Neutrophil (primary cell): Measurements from ENCODE around the gene TM9SF2.
"Not testable (repeated sequence)": the region's sequence is repeated elsewhere in the genome, so short reads cannot be mapped to it uniquely, and the experiment has no call there.

Experiments
- H3K27ac ChIP-seq: fragments of 200-600 bp; sonication (generic); 2 replicates; pipeline ENCODE4 v1.5.1; 2016; ENCODE audit warnings: mild to moderate bottlenecking, moderate library complexity
- H3K27me3 ChIP-seq: fragments of 200-600 bp; sonication (generic); 2 replicates; pipeline ENCODE4 v1.6.0; 2016; ENCODE audit warnings: mild to moderate bottlenecking
- H3K36me3 ChIP-seq: fragments of 200-600 bp; sonication (generic); 2 replicates; pipeline ENCODE4 v1.5.1; 2017
- H3K4me1 ChIP-seq, 2 experiments: fragments of 200-600 bp in 1 of 2; sonication (generic) in 1 of 2; 1 replicate in 1 of 2; 2 replicates in 1 of 2; pipeline versions ENCODE4 v1.5.1 to v1.6.1; 2013 to 2016; ENCODE audit warnings: low read depth in 1 of 2, low read length in 1 of 2, mild to moderate bottlenecking in 1 of 2, moderate library complexity in 1 of 2; ENCODE audit not compliant: control insufficient read depth in 1 of 2, insufficient read depth in 1 of 2
- H3K4me3 ChIP-seq, 2 experiments: fragments of 200-600 bp in 1 of 2; sonication (generic) in 1 of 2; 1 replicate in 1 of 2; 2 replicates in 1 of 2; pipeline ENCODE4 v1.5.1; 2013 to 2016; ENCODE audit warnings: low read depth in 1 of 2, low read length in 1 of 2, mild to moderate bottlenecking in 1 of 2, moderate library complexity in 1 of 2
- H3K9me3 ChIP-seq: fragments of 200-600 bp; sonication (generic); 2 replicates; pipeline ENCODE4 v1.5.1; 2016
- TF ChIP-seq, protein P1 (sequence below): fragments of 200-600 bp; sonication (generic); IDR thresholded peaks from 2 replicates; pipeline ENCODE4 v1.5.1; 2016; ENCODE audit warnings: antibody characterized with exemption

The TM9SF2 gene

DNA sequence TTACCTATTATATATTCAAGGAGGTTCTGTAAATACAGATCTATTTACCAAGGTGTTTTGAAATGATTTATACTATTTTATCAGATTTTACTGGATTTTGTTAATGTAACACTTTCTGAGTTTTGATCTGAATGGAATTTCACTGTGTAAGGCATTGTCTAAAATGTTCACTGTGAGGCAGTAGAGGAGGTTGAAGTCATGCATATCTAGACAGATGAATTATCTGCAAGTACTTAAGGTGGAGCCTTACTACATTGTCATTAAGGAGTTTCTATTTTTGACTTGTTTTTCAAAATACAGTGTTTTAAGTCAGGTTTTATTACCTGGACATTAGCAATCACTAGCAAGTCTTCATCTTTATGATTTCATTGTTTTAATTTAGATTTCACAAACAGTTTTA is 62.1 kb downstream of the TM9SF2 start:
- Histone ChIP-seq H3K27ac (no peak overlapping the region), H3K4me3 (no peak overlapping the region), H3K4me1 (no peaks in the 10 kb centered on the region), H3K9me3 (no peaks in the 10 kb centered on the region), H3K36me3 (peaks cover 78% of the 10 kb centered on the region), H3K27me3 (no peaks in the 10 kb centered on the region)
- TF ChIP-seq, protein P1, sequence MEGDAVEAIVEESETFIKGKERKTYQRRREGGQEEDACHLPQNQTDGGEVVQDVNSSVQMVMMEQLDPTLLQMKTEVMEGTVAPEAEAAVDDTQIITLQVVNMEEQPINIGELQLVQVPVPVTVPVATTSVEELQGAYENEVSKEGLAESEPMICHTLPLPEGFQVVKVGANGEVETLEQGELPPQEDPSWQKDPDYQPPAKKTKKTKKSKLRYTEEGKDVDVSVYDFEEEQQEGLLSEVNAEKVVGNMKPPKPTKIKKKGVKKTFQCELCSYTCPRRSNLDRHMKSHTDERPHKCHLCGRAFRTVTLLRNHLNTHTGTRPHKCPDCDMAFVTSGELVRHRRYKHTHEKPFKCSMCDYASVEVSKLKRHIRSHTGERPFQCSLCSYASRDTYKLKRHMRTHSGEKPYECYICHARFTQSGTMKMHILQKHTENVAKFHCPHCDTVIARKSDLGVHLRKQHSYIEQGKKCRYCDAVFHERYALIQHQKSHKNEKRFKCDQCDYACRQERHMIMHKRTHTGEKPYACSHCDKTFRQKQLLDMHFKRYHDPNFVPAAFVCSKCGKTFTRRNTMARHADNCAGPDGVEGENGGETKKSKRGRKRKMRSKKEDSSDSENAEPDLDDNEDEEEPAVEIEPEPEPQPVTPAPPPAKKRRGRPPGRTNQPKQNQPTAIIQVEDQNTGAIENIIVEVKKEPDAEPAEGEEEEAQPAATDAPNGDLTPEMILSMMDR, result no peak

DNA sequence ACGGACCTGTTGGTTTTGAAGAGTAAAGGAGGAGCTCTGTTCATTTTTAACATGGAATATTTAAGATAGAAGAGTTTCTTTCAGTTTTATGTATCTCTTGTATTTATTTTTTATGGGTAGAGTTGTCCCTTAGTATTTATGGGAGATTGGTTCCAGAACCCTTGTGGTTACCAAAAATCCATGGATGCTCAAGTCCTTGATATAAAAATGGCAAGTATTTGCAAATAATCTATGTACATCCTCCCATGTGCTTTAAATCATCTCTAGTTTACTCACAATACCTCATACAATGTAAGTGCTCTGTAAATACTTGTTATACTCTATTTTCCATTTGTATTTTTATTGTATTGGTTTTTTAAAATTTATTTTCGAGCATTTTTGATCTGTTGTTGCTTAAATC is 63.1 kb downstream of the TM9SF2 start:
- TF ChIP-seq, protein P1, result no peak
- Histone ChIP-seq H3K4me1 (no peaks in the 10 kb centered on the region), H3K27me3 (no peaks in the 10 kb centered on the region), H3K27ac (no peak overlapping the region), H3K36me3 (peaks cover 69% of the 10 kb centered on the region), H3K4me3 (no peak overlapping the region), H3K9me3 (no peaks in the 10 kb centered on the region)

DNA sequence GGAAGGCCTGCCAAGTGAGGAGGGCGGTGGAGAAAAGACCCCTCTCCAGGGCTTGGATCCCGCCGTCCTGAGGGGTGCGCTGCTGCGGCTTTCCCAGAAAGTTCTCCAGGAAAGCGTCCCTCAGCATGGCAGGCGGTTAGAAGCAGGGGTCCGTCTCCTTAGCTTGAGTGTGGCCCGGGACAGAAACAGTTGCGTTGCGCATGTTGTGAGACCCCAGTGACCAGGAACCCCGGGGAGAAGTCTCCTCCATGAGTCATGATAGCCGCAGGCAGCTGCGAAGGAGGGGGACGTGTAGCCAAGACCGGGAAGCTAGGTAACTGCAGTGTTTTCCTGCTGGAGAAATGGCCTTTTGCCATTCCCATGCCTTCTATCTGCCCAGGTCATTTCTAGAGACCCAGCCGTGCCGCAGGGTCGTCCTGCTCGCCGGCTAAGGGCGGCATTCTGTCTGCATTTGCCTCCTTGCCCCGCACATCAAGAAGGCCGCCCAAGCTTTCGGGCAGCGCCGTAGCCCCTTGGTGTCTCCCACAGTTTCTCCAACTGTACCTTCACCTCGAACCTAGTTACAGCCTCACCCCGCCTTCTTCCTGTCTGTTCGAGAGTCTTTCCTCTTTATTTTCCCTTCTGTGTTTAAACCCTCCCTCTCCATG is 64.3 kb downstream of the TM9SF2 start:
- Histone ChIP-seq H3K27ac (no peak overlapping the region), H3K4me1 (no peaks in the 10 kb centered on the region), H3K36me3 (peaks cover 57% of the 10 kb centered on the region), H3K9me3 (no peaks in the 10 kb centered on the region), H3K27me3 (no peaks in the 10 kb centered on the region), H3K4me3 (no peak overlapping the region)
- TF ChIP-seq, protein P1, result no peak

DNA sequence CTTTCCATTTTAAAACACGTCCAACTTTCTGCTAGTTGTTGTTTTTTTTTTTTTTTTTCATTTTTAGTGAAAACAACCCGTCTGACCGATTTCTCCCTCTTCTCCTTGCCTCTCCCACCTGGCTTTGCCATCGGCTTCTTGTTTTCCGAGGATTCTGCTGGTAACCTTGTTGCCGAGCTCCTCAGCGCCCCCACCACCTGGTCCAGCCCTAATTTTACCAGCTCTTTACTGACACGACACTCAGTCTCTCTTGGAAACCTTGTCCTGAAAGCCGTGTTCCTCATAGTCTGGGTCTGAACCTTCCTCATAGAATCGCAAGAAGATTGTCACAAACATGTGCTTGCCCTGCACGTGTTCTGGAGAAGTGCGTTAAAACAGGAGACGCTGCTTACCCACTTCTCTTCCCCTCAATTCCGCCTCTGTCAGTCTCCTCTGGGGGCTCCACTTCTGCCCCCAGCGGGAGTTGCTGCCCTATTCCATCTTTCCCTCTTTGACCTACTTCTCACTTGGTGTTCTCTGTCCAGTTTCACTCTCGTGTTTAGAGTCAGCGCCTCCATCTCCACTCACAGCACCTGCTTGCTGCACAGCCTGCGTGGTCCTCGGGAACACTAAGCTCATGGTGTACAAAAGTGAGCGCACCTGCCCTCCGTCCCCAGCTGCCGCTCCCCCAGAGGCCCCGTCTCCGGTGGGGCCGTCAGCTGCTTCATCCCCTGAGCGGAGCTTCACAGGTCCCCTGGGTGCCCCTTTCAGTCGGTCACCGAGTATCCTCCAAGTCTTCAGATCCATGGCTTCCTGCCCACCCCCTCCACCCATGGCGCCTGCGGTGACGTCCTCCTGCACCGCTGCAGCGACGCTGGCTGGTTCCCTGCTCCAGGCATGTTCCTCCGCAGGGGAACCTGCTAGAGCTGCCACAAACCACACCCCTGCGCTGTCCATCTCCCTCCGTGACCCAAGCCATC is 65.1 kb downstream of the TM9SF2 start:
- TF ChIP-seq, protein P1, result no peak
- H3K9me3 ChIP-seq, result no peaks in the 10 kb centered on the region
- no peak overlapping the region for H3K27ac ChIP-seq
- H3K27me3 ChIP-seq, result no peaks in the 10 kb centered on the region
- H3K4me3 ChIP-seq, result no peak overlapping the region
- peaks cover 49% of the 10 kb centered on the region for H3K36me3 ChIP-seq
- H3K4me1 ChIP-seq, result no peaks in the 10 kb centered on the region

DNA sequence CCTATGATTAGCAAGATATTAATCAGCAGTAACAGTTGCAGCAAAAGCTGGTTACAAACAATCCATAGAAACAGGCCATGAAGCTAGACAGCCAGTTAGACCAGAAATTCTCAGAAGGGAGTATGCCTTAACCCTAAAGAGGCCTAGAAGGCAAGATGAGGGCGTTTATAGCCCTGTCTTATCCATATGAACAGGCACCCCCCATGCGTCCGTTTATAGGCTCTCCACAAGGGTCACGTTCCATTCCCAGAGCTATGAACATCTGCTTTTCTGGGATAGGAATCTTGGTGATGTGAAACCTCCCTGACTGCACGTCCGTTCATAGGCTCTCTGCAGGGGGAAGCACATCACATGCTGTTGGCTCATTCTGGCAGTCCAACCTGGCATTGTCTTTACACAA is 67.6 kb downstream of the TM9SF2 start:
- not testable (repeated sequence) for H3K27ac ChIP-seq, H3K4me1 ChIP-seq, H3K27me3 ChIP-seq, H3K4me3 ChIP-seq, H3K9me3 ChIP-seq
- peaks cover 25% of the 10 kb centered on the region for H3K36me3 ChIP-seq

DNA sequence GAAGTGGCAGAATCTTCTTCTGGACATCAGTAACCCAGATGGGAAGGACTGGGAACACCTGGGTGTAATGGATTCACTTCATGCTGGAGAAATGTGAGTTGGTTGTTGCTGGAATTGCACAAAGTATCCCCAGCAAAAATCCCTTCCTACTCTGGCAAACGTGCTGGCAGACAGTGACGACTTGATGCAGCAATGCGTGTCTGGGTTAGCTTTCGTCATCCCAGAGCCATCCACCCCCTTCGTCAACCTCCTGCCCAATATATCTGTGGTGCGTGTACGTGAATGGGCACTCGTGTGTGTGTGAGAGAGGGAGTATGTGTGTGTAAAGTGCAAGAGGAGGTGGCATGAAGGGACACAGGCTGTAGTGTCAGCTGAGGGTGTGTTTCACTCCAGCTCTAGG is 70.9 kb downstream of the TM9SF2 start:
- H3K27ac ChIP-seq, result no peak overlapping the region
- no peaks in the 10 kb centered on the region for H3K9me3 ChIP-seq
- H3K4me1 ChIP-seq, result no peaks in the 10 kb centered on the region
- H3K4me3 ChIP-seq, result no peak overlapping the region
- TF ChIP-seq, protein P1, result no peak
- H3K27me3 ChIP-seq, result peaks cover 5% of the 10 kb centered on the region
- no peaks in the 10 kb centered on the region for H3K36me3 ChIP-seq
